Glomerular endothelial cell (primary cell): Measurements from ENCODE around the gene NIPSNAP2. TPM values are rescaled to one million over a fixed set of nuclear protein-coding genes. Genes with fewer than 3 reads are reported as not detected.
"Not testable (repeated sequence)": the region's sequence is repeated elsewhere in the genome, so short reads cannot be mapped to it uniquely, and the experiment has no call there.

Experiments used
- DNase-seq: peaks from one replicate; pipeline ENCODE4 v3.0.0-alpha.2; 2011; ENCODE audit warnings: low read depth, low spot score; ENCODE audit errors: extremely low read depth
- total RNA-seq: library from RNA; depleted of rRNA; stranded (reverse); fragments of >200 nt; gene quantifications from 2 replicates; pipeline ENCODE4 v1.2.3, GENCODE V29; 2015

Gene NIPSNAP2
- total RNA-seq, 1 donor from 2014 or later: 52.0 TPM

DNA sequence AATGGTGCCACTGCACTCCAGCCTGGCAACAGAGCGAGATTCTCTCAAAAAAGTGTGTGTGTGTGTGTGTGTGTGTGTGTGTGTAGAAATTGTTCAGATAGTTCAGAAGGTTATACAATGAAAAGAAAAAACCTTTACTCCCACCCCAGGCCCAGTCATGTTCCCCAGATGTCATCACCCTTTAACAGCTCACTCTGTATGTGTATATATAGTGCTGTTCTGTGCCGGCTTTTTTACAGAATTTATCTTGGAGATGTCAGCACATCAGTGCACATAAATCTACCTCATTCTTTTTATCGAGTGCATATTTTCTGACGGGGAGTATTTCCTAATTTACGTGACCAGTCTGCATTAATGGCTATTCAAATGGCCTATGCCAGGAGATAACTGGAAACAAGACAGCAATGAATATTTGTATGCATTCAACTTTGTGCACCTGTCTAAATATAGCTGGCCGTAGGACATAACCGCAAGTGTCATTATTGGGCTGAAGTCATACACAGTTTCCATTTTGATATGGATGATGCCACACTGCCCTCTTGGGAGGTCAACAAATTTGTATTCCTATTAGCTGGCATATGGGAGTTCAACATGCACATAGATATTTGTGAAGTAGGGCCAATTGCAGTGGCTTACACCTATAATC is 11.7 kb downstream of the NIPSNAP2 start:
- no peak for DNase-seq

GRCh38 chr7:55977831-55978230 is 13.4 kb downstream of the NIPSNAP2 start:
- DNase-seq: no peak

DNA sequence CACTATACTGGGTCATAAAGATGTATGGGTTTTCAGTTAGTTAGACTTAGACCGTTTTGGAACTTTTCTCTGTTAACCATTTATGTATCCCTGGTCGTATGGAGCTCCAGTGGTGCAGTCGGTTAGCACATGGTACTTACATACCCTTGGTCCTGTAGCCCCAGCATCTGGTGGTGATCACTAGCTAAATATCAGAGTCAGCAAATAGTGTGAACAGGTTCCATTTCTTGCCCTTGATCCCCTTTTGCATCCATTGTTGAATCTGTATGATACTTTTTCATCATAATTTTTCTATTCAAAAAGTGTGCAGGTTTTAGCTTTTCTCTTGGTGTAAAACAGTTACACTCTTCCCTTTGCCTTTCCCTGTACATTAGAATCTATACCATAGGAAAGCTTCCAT is 15.9 kb downstream of the NIPSNAP2 start:
- DNase-seq: no peak

DNA sequence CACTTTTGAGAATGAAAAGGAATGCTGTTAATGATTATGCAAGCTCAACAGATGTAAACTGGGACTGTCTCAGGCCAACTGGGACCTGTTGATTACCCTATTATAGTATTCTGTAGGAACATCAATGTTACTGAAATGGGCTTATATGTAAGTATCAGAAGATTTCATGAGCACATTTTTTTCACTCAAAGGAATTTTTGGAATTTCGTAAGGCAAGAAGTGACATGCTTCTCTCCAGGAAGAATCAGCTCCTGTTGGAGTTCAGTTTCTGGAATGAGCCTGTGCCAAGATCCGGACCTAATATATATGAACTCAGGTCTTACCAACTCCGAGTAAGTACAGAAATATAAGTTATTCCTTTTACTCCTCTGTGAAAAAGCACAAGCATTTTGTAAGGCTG is 19.2 kb downstream of the NIPSNAP2 start:
- DNase-seq: no peak

DNA sequence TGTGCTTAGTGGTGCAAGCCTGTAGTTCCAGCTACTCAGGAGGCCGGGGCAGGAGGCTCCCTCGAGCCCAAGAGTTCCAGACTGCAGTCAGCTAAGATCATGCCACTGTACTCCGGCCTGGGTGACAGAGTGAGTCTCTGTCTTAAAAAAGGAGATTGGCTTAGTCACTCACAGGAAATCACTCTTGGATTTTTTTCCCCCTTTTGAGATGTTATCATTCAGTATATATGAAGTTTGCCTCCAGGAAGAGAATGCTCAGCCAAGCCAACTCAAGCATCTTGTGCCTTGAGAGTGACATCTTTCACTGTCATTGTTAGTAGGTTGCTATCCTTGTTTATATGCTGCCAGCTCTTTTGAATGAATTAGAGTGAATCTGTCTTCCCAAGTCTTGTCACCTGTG is 28.0 kb downstream of the NIPSNAP2 start:
- no peak for DNase-seq

- DNase-seq: no peak
These were observed 32.6 kb downstream of the NIPSNAP2 start for GRCh38 chr7:55996856-55997500.

GRCh38 chr7:56003749-56004148 is 39.4 kb downstream of the NIPSNAP2 start:
- no peak for DNase-seq

DNA sequence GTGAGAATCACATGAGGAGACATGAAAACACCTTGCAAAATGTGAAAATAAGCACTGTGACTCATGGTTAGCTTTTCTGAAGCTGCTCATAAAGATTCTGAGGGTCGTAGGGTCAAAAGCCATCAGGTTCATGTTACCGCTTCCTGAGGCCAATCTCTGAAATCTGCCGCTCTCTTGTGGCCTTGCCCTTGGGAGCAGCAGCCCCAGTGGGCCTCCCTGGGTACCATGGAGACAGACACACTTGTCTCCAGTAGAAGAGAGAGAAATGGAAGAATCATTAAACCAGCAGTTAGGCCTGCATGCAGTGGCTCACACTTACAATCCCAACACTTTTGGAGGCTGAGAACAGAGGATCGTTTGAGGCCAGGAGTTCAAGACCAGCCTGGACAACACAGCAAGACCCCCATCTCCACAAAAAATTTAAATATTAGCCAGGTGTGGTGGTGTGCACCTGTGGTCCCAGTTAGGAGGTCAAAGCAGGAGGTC is 42.8 kb downstream of the NIPSNAP2 start:
- no peak for DNase-seq

GRCh38 chr7:56007891-56008290 is 43.5 kb downstream of the NIPSNAP2 start:
- no peak for DNase-seq

GRCh38 chr7:56009695-56010094 is 45.3 kb downstream of the NIPSNAP2 start:
- DNase-seq: no peak

DNA sequence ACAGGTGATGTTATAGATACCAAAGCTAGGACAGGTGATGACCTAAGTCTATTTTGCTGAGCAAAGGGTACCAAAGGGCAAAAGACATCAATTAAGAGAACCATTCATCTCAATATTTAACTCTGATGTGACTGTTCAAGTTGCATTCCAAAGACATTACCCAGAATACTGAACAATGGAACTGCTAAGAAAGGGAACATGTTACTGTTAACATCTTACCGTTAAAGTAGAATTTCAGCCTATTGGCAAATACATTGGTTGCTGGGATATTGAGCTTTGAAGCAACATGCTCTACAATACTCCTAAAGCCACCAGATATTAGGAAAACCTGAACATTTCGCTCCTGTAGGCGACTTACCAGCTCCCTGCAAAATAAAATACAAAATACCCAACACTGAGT is 52.6 kb downstream of the NIPSNAP2 start:
- DNase-seq: not testable (repeated sequence)

- DNase-seq: no peak
These were observed 55.1 kb downstream of the NIPSNAP2 start for GRCh38 chr7:56019501-56019900.

DNA sequence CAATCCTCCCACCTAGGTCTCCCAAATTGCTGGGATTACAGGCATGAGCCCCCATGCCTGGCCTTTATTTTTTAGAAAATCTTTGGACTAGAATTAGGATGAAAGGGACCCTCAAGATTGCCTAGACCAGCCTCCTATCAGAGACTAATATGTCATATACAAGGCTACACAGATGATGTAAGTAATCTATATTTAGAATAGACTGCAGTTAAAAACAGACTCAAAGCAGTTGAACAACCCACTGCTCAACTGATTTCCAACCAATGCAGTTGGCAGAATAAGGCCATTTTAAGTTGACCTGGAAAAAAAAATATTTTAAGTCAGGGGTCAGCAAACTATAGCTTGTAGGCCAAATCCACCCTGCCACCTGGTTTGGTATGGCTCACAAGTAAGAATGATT is 59.1 kb downstream of the NIPSNAP2 start:
- no peak for DNase-seq

DNA sequence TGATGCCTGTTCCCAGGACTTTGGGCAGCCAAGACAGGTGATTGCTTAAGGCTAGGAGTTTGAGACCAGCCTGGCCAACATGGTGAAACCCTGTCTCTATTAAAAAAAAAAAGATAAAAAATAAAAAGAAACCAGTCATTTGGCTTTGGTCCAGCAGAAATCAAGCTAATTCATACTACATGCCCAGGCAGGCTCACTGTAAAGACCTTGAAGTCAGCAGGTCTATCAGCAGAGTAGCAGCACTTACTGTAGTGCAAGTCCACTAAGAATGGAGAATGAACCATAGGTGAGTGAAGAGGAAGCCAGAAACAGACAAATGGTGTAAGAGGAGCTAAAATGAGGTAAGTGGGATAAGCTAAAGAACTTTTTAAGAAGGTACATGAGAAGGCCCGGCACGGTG is 62.2 kb downstream of the NIPSNAP2 start:
- no peak for DNase-seq

- DNase-seq: no peak
These were observed 64.7 kb downstream of the NIPSNAP2 start for GRCh38 chr7:56028942-56029630.

GRCh38 chr7:56030340-56030739 is 66.0 kb downstream of the NIPSNAP2 start:
- DNase-seq: no peak

GRCh38 chr7:56031556-56031955 is 67.2 kb downstream of the NIPSNAP2 start:
- not testable (repeated sequence) for DNase-seq

GRCh38 chr7:56032578-56032977 is 68.2 kb downstream of the NIPSNAP2 start:
- not testable (repeated sequence) for DNase-seq

DNA sequence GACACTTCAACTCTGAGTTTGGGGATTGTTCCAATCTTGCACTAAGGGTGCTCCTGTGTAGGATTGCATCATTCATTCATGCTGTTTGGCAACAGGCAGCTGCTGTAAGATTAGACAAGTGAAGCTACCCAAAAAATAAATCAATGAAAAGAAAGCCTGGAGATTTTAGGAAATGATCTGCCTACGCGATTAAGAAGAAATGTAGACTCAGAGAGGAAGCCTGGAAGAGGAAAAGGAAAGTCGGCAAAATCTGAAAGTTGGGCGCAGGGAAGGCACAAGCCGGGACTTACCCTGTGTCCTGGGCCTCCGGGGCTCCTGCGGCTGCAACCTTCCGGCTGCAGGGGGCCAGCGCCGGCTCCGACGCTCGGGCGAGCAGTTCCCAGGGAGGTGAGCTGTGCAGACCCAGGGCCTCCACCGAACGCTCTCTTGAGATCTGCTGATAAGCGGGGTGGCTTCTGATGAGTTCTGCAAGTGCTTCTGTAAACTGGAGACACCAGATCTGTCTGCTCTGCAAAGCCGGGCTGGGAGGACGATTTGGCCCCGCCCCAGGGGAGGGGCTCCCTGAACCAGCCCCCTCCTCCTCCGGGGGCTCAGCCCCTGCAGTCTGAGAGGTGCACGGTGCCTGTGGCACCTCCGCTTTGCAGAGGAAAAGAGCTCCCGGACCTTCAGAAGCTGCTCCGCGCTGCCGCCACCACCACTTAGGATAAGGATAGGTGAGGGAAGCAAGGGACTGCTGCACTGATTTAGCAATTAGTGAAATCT is 69.5 kb downstream of the NIPSNAP2 start:
- DNase-seq: no peak

- DNase-seq: no peak
These were observed 76.3 kb downstream of the NIPSNAP2 start for GRCh38 chr7:56040730-56041129.

DNA sequence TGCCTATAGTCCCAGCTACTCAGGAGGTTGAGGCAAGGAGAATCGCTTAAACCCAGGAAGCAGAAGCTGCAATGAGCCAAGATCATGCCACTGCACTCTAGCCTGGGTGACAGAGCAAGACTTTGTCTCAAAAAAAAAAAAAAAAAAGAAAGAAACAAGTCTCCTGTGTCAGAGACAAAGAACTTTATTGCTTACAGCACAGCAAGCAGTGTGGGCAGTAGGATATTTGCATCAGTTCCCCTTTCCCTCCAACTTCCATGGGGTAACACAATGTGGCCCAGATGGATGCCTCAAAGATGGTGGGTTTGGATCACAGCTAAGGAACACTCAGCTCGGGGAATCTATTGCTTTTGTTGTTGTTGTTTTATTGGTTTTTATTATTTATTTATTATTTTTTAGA is 81.4 kb downstream of the NIPSNAP2 start:
- not testable (repeated sequence) for DNase-seq
